PC-3 (cell line): ENCODE measurements around the gene SLC25A21. TPM values are rescaled to one million over a fixed set of nuclear protein-coding genes. Genes with fewer than 3 reads are reported as not detected.

Experiments used
- ATAC-seq: fragments of 200-7000 bp; cut with Tn5 transposase; 2 replicates; pipeline ENCODE4 v1.9.1; 2020; ENCODE audit warnings: mild to moderate bottlenecking, moderate library complexity
- BruUV-seq: library from RNA; stranded (reverse); fragments of 400-500 nt; replicated peaks from 2 replicates; lab custom pipeline; 2021; lab: Mats Ljungman, UMichigan
- CTCF ChIA-PET: fragments of 300-600 bp; sonication (Branson Sonifier 250); formaldehyde crosslinking; loops from one replicate; lab custom pipeline; 2022; ENCODE audit warnings: antibody characterized with exemption; lab: Charles Lee
- POLR2A ChIA-PET: fragments of 300-600 bp; sonication (Branson Sonifier 250); formaldehyde crosslinking; loops from one replicate; lab custom pipeline; 2022; ENCODE audit warnings: antibody characterized with exemption; ENCODE audit not compliant: unreplicated experiment; lab: Charles Lee
- DNase-seq: peaks from one replicate; pipeline ENCODE4 v3.0.0-alpha.2; 2015
- H2AFZ ChIP-seq: fragments of 300-600 bp; sonication (generic); 2 replicates; pipeline ENCODE4 v1.6.0; 2016; ENCODE audit warnings: antibody characterized with exemption, low read length
- H3F3A ChIP-seq: fragments of 300-600 bp; sonication (generic); one replicate; pipeline ENCODE4 v1.6.0; 2017; ENCODE audit warnings: antibody characterized with exemption, low read length, control low read depth, mild to moderate bottlenecking; ENCODE audit not compliant: unreplicated experiment
- H3K27ac ChIP-seq: fragments of 300-600 bp; sonication (generic); 2 replicates; pipeline ENCODE4 v1.5.1; 2016; ENCODE audit warnings: mild to moderate bottlenecking, low read length
- H3K27me3 ChIP-seq: fragments of 300-600 bp; sonication (generic); 2 replicates; pipeline ENCODE4 v1.6.1; 2016; ENCODE audit warnings: low read length, mixed read lengths
- H3K36me3 ChIP-seq: fragments of 300-600 bp; sonication (generic); 2 replicates; pipeline ENCODE4 v1.6.1; 2016; ENCODE audit warnings: low read depth, mixed run types, low read length, mixed read lengths
- H3K4me1 ChIP-seq: fragments of 300-600 bp; sonication (generic); 2 replicates; pipeline ENCODE4 v1.5.1; 2016; ENCODE audit warnings: low read length; ENCODE audit not compliant: insufficient read depth
- H3K4me2 ChIP-seq: fragments of 300-600 bp; sonication (generic); 2 replicates; pipeline ENCODE4 v1.6.0; 2016; ENCODE audit warnings: low read length
- H3K4me3 ChIP-seq: fragments of 300-600 bp; sonication (generic); 2 replicates; pipeline ENCODE4 v1.5.1; 2016; ENCODE audit warnings: mild to moderate bottlenecking, low read length, mixed read lengths
- H3K79me2 ChIP-seq: fragments of 300-600 bp; sonication (generic); 2 replicates; pipeline ENCODE4 v1.6.1; 2017; ENCODE audit warnings: low read length, mixed read lengths
- H3K9ac ChIP-seq: fragments of 300-600 bp; sonication (generic); 2 replicates; pipeline ENCODE4 v1.6.0; 2016; ENCODE audit warnings: mild to moderate bottlenecking, low read length
- H3K9me2 ChIP-seq: fragments of 300-600 bp; sonication (generic); replicated peaks from 2 replicates; pipeline ENCODE4 v1.6.1; 2016; ENCODE audit warnings: mixed run types, low read length, mixed read lengths
- H3K9me3 ChIP-seq: fragments of 300-600 bp; sonication (generic); 2 replicates; pipeline ENCODE4 v1.6.1; 2016; ENCODE audit warnings: low read length, mixed read lengths
- H4K20me1 ChIP-seq: fragments of 300-600 bp; sonication (generic); 2 replicates; pipeline ENCODE4 v1.6.1; 2016; ENCODE audit warnings: low read length, mixed read lengths
- EZH2 ChIP-seq: fragments of 300-600 bp; sonication (generic); IDR thresholded peaks from one replicate; pipeline ENCODE4 v1.6.1; 2017; ENCODE audit warnings: antibody characterized with exemption, mild to moderate bottlenecking, low read length; ENCODE audit not compliant: unreplicated experiment
- EZH2phosphoT487 ChIP-seq: fragments of 300-600 bp; sonication (generic); IDR thresholded peaks from 2 replicates; pipeline ENCODE4 v1.6.1; 2018; ENCODE audit warnings: mild to moderate bottlenecking, antibody characterized with exemption, low read length, borderline replicate concordance
- intact Hi-C: fragments of 100-400 bp; cut with micrococcal nuclease; formaldehyde crosslinking; loops from 2 replicates; pipeline ENCODE4 v1.9.0; 2023
- total RNA-seq: library from RNA; depleted of rRNA; stranded (reverse); fragments of >200 nt; gene quantifications from 2 replicates; pipeline ENCODE4 v1.2.3, GENCODE V29; 2014
- TF ChIP-seq, protein P1 (sequence below): fragments of 300-600 bp; sonication (generic); conservative IDR thresholded peaks from 2 replicates; pipeline ENCODE4 v1.5.1; 2017; ENCODE audit warnings: antibody characterized with exemption, low read depth, mild to moderate bottlenecking, low read length

Gene SLC25A21
- total RNA-seq, 1 experiment from 2014 or later = 0.87 TPM

DNA sequence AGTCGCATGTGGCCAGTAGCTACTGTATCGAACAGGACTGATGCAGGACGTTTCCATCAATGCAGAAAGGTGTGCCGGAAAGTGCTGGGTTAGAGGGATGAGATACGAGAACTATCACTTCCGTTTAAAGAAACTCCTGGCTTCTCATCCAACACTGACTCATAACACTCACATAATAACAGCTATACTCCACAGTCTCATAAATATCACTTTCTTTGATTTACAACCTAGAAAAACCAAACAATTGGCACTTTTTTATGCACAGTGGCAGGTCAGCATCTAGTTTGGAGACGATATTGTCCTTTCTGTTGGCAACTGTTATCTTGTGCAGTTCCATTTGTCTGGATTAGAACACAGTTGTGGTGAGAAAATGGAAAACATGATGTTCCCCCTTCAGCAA is 43.4 kb downstream of the SLC25A21 start:
- ChIA-PET POLR2A (no interaction called here), CTCF (interaction anchor here (0.6 to 1.2 kb wide), 2 partner anchors 12 to 575 kb away, joined by 5 to 10 read pairs; no protein-coding TSS in a partner anchor)
- intact Hi-C loops = no loop called here
- no TSS peak for BruUV-seq
- H3F3A ChIP-seq = no peaks in the 10 kb centered on the region
- H3K4me1 ChIP-seq = peaks cover 14% of the 10 kb centered on the region
- no peaks in the 10 kb centered on the region for H3K9me2 ChIP-seq
- DNase-seq (peak; percentile 60), ATAC-seq (peak; percentile 91)
- no peaks in the 10 kb centered on the region for H3K9me3 ChIP-seq
- H3K9ac ChIP-seq = no peak overlapping the region
- no peaks in the 10 kb centered on the region for H3K79me2 ChIP-seq
- peak overlapping the region; percentile 48 for H3K4me2 ChIP-seq
- TF ChIP-seq EZH2 (no peak), EZH2phosphoT487 (no peak)
- TF ChIP-seq, protein P1, sequence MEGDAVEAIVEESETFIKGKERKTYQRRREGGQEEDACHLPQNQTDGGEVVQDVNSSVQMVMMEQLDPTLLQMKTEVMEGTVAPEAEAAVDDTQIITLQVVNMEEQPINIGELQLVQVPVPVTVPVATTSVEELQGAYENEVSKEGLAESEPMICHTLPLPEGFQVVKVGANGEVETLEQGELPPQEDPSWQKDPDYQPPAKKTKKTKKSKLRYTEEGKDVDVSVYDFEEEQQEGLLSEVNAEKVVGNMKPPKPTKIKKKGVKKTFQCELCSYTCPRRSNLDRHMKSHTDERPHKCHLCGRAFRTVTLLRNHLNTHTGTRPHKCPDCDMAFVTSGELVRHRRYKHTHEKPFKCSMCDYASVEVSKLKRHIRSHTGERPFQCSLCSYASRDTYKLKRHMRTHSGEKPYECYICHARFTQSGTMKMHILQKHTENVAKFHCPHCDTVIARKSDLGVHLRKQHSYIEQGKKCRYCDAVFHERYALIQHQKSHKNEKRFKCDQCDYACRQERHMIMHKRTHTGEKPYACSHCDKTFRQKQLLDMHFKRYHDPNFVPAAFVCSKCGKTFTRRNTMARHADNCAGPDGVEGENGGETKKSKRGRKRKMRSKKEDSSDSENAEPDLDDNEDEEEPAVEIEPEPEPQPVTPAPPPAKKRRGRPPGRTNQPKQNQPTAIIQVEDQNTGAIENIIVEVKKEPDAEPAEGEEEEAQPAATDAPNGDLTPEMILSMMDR = no peak
- H3K4me3 ChIP-seq = 0 out of 2 replicates have a peak overlapping the region, but pooled peaks have one; percentile 18
- H2AFZ ChIP-seq = no peak overlapping the region
- no peaks in the 10 kb centered on the region for H3K36me3 ChIP-seq
- H4K20me1 ChIP-seq = no peaks in the 10 kb centered on the region
- no peak overlapping the region for H3K27ac ChIP-seq
- H3K27me3 ChIP-seq = no peaks in the 10 kb centered on the region

DNA sequence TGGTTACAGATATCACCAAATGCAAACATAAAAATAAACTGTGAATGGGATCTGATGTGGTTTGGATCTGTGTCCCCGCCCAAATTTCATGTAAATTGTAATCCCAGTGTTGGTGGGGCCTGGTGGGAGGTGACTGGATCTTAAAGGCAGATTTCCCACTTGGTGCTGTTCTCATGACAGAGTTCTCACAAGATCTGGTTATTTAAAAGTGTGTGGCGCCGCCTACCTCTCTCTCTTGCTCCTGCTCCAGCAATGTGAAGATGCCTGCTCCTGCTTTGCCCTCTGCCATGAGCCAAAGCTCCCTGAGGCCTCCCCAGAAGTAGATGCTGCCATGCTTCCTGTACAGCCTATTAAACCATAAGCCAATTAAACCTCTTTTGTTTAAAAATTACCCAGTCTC is 47.8 kb downstream of the SLC25A21 start:
- Histone ChIP-seq H2AFZ (no peak overlapping the region), H3F3A (no peaks in the 10 kb centered on the region), H3K9me2 (no peaks in the 10 kb centered on the region), H3K4me2 (0 out of 2 replicates have a peak overlapping the region, but pooled peaks have one; percentile 1), H3K4me1 (peaks cover 38% of the 10 kb centered on the region), H3K36me3 (no peaks in the 10 kb centered on the region), H3K27me3 (no peaks in the 10 kb centered on the region), H3K79me2 (no peaks in the 10 kb centered on the region), H3K4me3 (no peak overlapping the region), H3K27ac (no peak overlapping the region), H4K20me1 (no peaks in the 10 kb centered on the region), H3K9me3 (no peaks in the 10 kb centered on the region), H3K9ac (no peak overlapping the region)
- CTCF ChIA-PET = interaction anchor here (0.6 kb wide), 1 partner anchor 68 kb away, joined by 3 read pairs; no protein-coding TSS in a partner anchor
- DNase-seq (peak; percentile 47), ATAC-seq (peak; percentile 10; the same call in 1 of the 2 replicates)
- intact Hi-C loops = loop anchor here (2.0 kb wide), 1 partner anchor 48 kb away; the partner anchor contains the start of gene SLC25A21
- POLR2A ChIA-PET = interaction anchor here (0.5 kb wide), 1 partner anchor 182 kb away, joined by 4 read pairs; no protein-coding TSS in a partner anchor
- BruUV-seq = no TSS peak
- TF ChIP-seq EZH2phosphoT487 (no peak), EZH2 (no peak)
- TF ChIP-seq, protein P1 = peak; percentile 46; the same call in 1 of the 2 replicates
